GM23338 (cell line): Measurements from ENCODE around the gene FST. TPM values are rescaled to one million over a fixed set of nuclear protein-coding genes. Genes with fewer than 3 reads are reported as not detected.

Source experiments
- ATAC-seq: fragments of 200-7000 bp; cut with Tn5 transposase; 3 replicates; pipeline ENCODE4 v1.9.1; 2020
- DNase-seq: peaks from one replicate; pipeline ENCODE4 v3.0.0-alpha.2; 2015; ENCODE audit warnings: low spot score
- H2AFZ ChIP-seq: fragments of 200-600 bp; sonication (generic); 2 replicates; pipeline ENCODE4 v1.8.0; 2016; ENCODE audit warnings: antibody characterized with exemption, mild to moderate bottlenecking, moderate library complexity
- H3F3A ChIP-seq: fragments of 200-600 bp; sonication (generic); replicated peaks from 2 replicates; pipeline ENCODE4 v1.8.0; 2017; ENCODE audit warnings: antibody characterized with exemption, mixed run types, low read depth
- H3K27ac ChIP-seq: fragments of 200-600 bp; sonication (generic); 2 replicates; pipeline ENCODE4 v1.6.1; 2016; ENCODE audit warnings: low read depth
- H3K27me3 ChIP-seq: fragments of 200-600 bp; sonication (generic); 2 replicates; pipeline ENCODE4 v1.8.0; 2016; ENCODE audit warnings: mild to moderate bottlenecking, mixed run types, moderate library complexity; ENCODE audit not compliant: insufficient read depth
- H3K36me3 ChIP-seq: fragments of 200-600 bp; sonication (generic); 2 replicates; pipeline ENCODE4 v1.8.0; 2016; ENCODE audit warnings: mild to moderate bottlenecking; ENCODE audit not compliant: insufficient read depth
- H3K4me1 ChIP-seq: fragments of 200-600 bp; sonication (generic); 2 replicates; pipeline ENCODE4 v1.8.0; 2016; ENCODE audit warnings: mild to moderate bottlenecking, moderate library complexity; ENCODE audit not compliant: insufficient read depth
- H3K4me2 ChIP-seq: fragments of 200-600 bp; sonication (generic); 2 replicates; pipeline ENCODE4 v1.7.1; 2017; ENCODE audit warnings: mixed run types
- H3K4me3 ChIP-seq: fragments of 200-600 bp; sonication (generic); 2 replicates; pipeline ENCODE4 v1.6.1; 2016; ENCODE audit warnings: mixed run types
- H3K79me2 ChIP-seq: fragments of 200-600 bp; sonication (generic); replicated peaks from 2 replicates; pipeline ENCODE4 v1.8.0; 2017; ENCODE audit warnings: mild to moderate bottlenecking; ENCODE audit not compliant: insufficient read depth
- H3K9me2 ChIP-seq: fragments of 200-600 bp; sonication (generic); 2 replicates; pipeline ENCODE4 v1.8.0; 2017; ENCODE audit not compliant: insufficient read depth
- H4K20me1 ChIP-seq: fragments of 200-600 bp; sonication (generic); replicated peaks from 2 replicates; pipeline ENCODE4 v1.8.0; 2017; ENCODE audit warnings: mild to moderate bottlenecking; ENCODE audit not compliant: insufficient read depth
- H3K27ac Mint-ChIP-seq: 2 replicates; pipeline ENCODE4 v1.8.0; 2020; ENCODE audit warnings: inconsistent platforms, mild to moderate bottlenecking, moderate library complexity, mixed read lengths
- H3K27me3 Mint-ChIP-seq: 3 replicates; pipeline ENCODE4 v1.8.0; 2022; ENCODE audit warnings: low read depth, mild to moderate bottlenecking, moderate library complexity, mixed read lengths, inconsistent platforms; ENCODE audit not compliant: insufficient read depth, poor library complexity
- H3K36me3 Mint-ChIP-seq: 3 replicates; pipeline ENCODE4 v1.8.0; 2021; ENCODE audit warnings: low read depth, mild to moderate bottlenecking, inconsistent platforms, moderate library complexity, mixed read lengths
- H3K4me1 Mint-ChIP-seq: 3 replicates; pipeline ENCODE4 v1.8.0; 2020; ENCODE audit warnings: mild to moderate bottlenecking, inconsistent platforms, mixed read lengths
- H3K4me3 Mint-ChIP-seq: 3 replicates; pipeline ENCODE4 v1.8.0; 2021; ENCODE audit warnings: moderate library complexity, mild to moderate bottlenecking, inconsistent platforms, mixed read lengths
- H3K9me3 Mint-ChIP-seq: 3 replicates; pipeline ENCODE4 v1.8.0; 2020; ENCODE audit warnings: moderate library complexity, mild to moderate bottlenecking, inconsistent platforms, mixed read lengths
- CREB1 ChIP-seq: fragments of 250-450 bp; sonication (Bioruptor Pico); IDR thresholded peaks from 2 replicates; pipeline ENCODE4 v1.5.0; 2020; ENCODE audit warnings: low read depth, mild to moderate bottlenecking, moderate library complexity
- CTCF ChIP-seq, 2 experiments: fragments of 200-600 bp in 1 of 2; sonication (generic) in 1 of 2; conservative IDR thresholded peaks; 2 replicates each; pipeline versions ENCODE4 v1.5.1 to v1.6.1; 2016 to 2017; ENCODE audit warnings: antibody characterized with exemption in 2 of 2, low read depth in 2 of 2, mild to moderate bottlenecking in 2 of 2, moderate library complexity in 1 of 2
- ETS1 ChIP-seq: IDR thresholded peaks from 2 replicates; pipeline ENCODE4 v1.6.1; 2016; ENCODE audit warnings: antibody characterized with exemption
- EZH2 ChIP-seq: fragments of 200-600 bp; sonication (generic); IDR thresholded peaks from one replicate; pipeline ENCODE4 v1.8.0; 2017; ENCODE audit warnings: antibody characterized with exemption, mild to moderate bottlenecking, low read depth; ENCODE audit not compliant: unreplicated experiment
- EZH2phosphoT487 ChIP-seq: fragments of 200-600 bp; sonication (generic); IDR thresholded peaks from one replicate; pipeline ENCODE4 v1.8.1; 2018; ENCODE audit warnings: antibody characterized with exemption; ENCODE audit not compliant: unreplicated experiment
- JUNB ChIP-seq: IDR thresholded peaks from one replicate; pipeline ENCODE4 v1.6.1; 2016; ENCODE audit warnings: antibody characterized with exemption; ENCODE audit not compliant: unreplicated experiment
- REST ChIP-seq: IDR thresholded peaks from one replicate; pipeline ENCODE4 v1.6.1; 2018; ENCODE audit warnings: antibody characterized with exemption; ENCODE audit not compliant: unreplicated experiment
- STAT1 ChIP-seq: IDR thresholded peaks from one replicate; pipeline ENCODE4 v1.6.1; 2016; ENCODE audit warnings: antibody characterized with exemption; ENCODE audit not compliant: unreplicated experiment
- ZNF114 ChIP-seq: fragments of 250-450 bp; sonication (Bioruptor Pico); IDR thresholded peaks from 2 replicates; pipeline ENCODE4 v1.5.0; 2020; ENCODE audit warnings: mild to moderate bottlenecking, moderate library complexity
- ZNF331 ChIP-seq: fragments of 250-450 bp; sonication (Bioruptor Pico); IDR thresholded peaks from 2 replicates; pipeline ENCODE4 v1.5.0; 2020; ENCODE audit warnings: low read depth, mild to moderate bottlenecking, moderate library complexity
- polyA plus RNA-seq: library from polyadenylated mRNA; unstranded; fragments of >200 nt; fragmentation: Nextera tagmentation; extraction: Ambion mirVana; gene quantifications from 2 replicates; pipeline ENCODE4 v1.2.1, GENCODE V29; 2016
- total RNA-seq: library from RNA; depleted of rRNA; stranded (reverse); fragments of >200 nt; shearing (Covaris generic); gene quantifications from 2 replicates; pipeline ENCODE4 v1.2.3, GENCODE V29; 2014

The FST gene
- total and polyA plus RNA-seq, 2 experiments from 2014 or later, result 7.6 to 13.9 TPM

GRCh38 chr5:53445569-53445968 lies 34.9 kb upstream of the FST start (continued):
- TF ChIP-seq ETS1 (no peak), CTCF (conservative IDR thresholded peaks at IDR 0.05; ENCODE audit: low read depth in 2 of 2) (no peak)

- H4K20me1 ChIP-seq, result no peaks in the 10 kb centered on the region
- no peaks in the 10 kb centered on the region for H3K79me2 ChIP-seq
- Mint-ChIP-seq H3K4me3 (no peak overlapping the region), H3K36me3 (no peaks in the 10 kb centered on the region), H3K27ac (no peak overlapping the region), H3K9me3 (no peaks in the 10 kb centered on the region), H3K27me3 (no peaks in the 10 kb centered on the region), H3K4me1 (peaks cover 7% of the 10 kb centered on the region; the same call in 1 of the 3 replicates)
- no peaks in the 10 kb centered on the region for H3K36me3 ChIP-seq
- H3K4me1 ChIP-seq, result peaks cover 3% of the 10 kb centered on the region; the same call in 1 of the 2 replicates
- DNase-seq (no peak), ATAC-seq (no peak)
- no peaks in the 10 kb centered on the region for H3K27me3 ChIP-seq
- H3K27ac ChIP-seq, result no peak overlapping the region
- H3K4me2 ChIP-seq, result peak overlapping the region; percentile 8; the same call in 1 of the 2 replicates
- no peak overlapping the region for H3K4me3 ChIP-seq
- H3F3A ChIP-seq, result no peaks in the 10 kb centered on the region
- H3K9me2 ChIP-seq, result 0 out of 2 replicates have a peak, but pooled peaks cover 9% of the 10 kb centered on the region
- no peak overlapping the region; the same call in 1 of the 2 replicates for H2AFZ ChIP-seq
- TF ChIP-seq CREB1 (CRISPR knock-in tag) (no peak), STAT1 (no peak), EZH2phosphoT487 (no peak), EZH2 (no peak), REST (no peak), ZNF114 (CRISPR knock-in tag) (no peak), ZNF331 (CRISPR knock-in tag) (no peak), CTCF (conservative IDR thresholded peaks at IDR 0.05; ENCODE audit: low read depth in 2 of 2) (no peak), JUNB (no peak), ETS1 (no peak)
Observed at GRCh38 chr5:53446908-53447307, 33.5 kb upstream of the FST start.
